CD4-positive, alpha-beta T cell (primary cell): Measurements from ENCODE around the gene KCNAB1. TPM values are rescaled to one million over a fixed set of nuclear protein-coding genes. Genes with fewer than 3 reads are reported as not detected.

Source experiments
- ATAC-seq: fragments of 200-7000 bp; cut with Tn5 transposase; one replicate; pipeline ENCODE4 v1.10.0; 2022; ENCODE audit warnings: mild to moderate bottlenecking; ENCODE audit not compliant: poor library complexity
- CTCF ChIA-PET: fragments of 350-600 bp; sonication (Branson Sonifier 250); formaldehyde crosslinking; loops from one replicate; lab custom pipeline; 2021; ENCODE audit warnings: antibody characterized with exemption, inconsistent platforms; lab: Charles Lee
- POLR2A ChIA-PET: fragments of 350-600 bp; sonication (Branson Sonifier 250); formaldehyde crosslinking; loops from one replicate; lab custom pipeline; 2021; ENCODE audit warnings: antibody characterized with exemption, inconsistent platforms; lab: Charles Lee
- DNase-seq, 14 experiments: peaks; one replicate each; pipeline ENCODE4 v3.0.0-alpha.2; 2013 to 2020; ENCODE audit warnings: mixed read lengths in 2 of 14
- H3K27ac ChIP-seq, 2 donors: one replicate each; pipeline versions ENCODE4 v1.5.1 to v1.7.0; 2013; ENCODE audit warnings: low read length in 2 of 2, low read depth in 1 of 2, mild to moderate bottlenecking in 1 of 2
- H3K27me3 ChIP-seq, 2 experiments: 1 replicate in 1 of 2; 2 replicates in 1 of 2; pipeline versions ENCODE4 v1.6.1 to v1.7.0; 2013; ENCODE audit warnings: low read length in 2 of 2, control low read depth in 1 of 2, mild to moderate bottlenecking in 1 of 2, moderate library complexity in 1 of 2; ENCODE audit not compliant: insufficient read depth in 2 of 2, control insufficient read depth in 1 of 2
- H3K36me3 ChIP-seq: one replicate; pipeline ENCODE4 v1.6.1; 2013; ENCODE audit warnings: low read length, control low read depth; ENCODE audit not compliant: insufficient read depth
- H3K4me1 ChIP-seq: one replicate; pipeline ENCODE4 v1.6.1; 2013; ENCODE audit warnings: low read length, control low read depth; ENCODE audit not compliant: insufficient read depth
- H3K4me3 ChIP-seq: one replicate; pipeline ENCODE4 v1.5.1; 2013; ENCODE audit warnings: mild to moderate bottlenecking, low read length, moderate library complexity
- H3K9me3 ChIP-seq, 2 experiments: 1 replicate in 1 of 2; 2 replicates in 1 of 2; pipeline versions ENCODE4 v1.6.1 to v1.7.0; 2013; ENCODE audit warnings: low read length in 2 of 2, mild to moderate bottlenecking in 2 of 2, control low read depth in 1 of 2, moderate library complexity in 1 of 2; ENCODE audit not compliant: control insufficient read depth in 1 of 2, insufficient read depth in 1 of 2
- H3K27ac Mint-ChIP-seq: one replicate; pipeline ENCODE4 v1.8.0; 2020; ENCODE audit warnings: mixed read lengths
- H3K27me3 Mint-ChIP-seq: one replicate; pipeline ENCODE4 v1.8.0; 2021; ENCODE audit warnings: mixed read lengths
- H3K36me3 Mint-ChIP-seq: one replicate; pipeline ENCODE4 v1.8.0; 2021; ENCODE audit warnings: low read depth, mixed read lengths
- H3K4me1 Mint-ChIP-seq: one replicate; pipeline ENCODE4 v1.8.0; 2021; ENCODE audit warnings: low read depth, mixed read lengths
- H3K4me3 Mint-ChIP-seq: one replicate; pipeline ENCODE4 v1.8.0; 2020; ENCODE audit warnings: mild to moderate bottlenecking, mixed read lengths
- H3K9me3 Mint-ChIP-seq: one replicate; pipeline ENCODE4 v1.8.0; 2020; ENCODE audit warnings: mixed read lengths
- CTCF ChIP-seq: fragments of 200-600 bp; IDR thresholded peaks from one replicate; pipeline ENCODE4 v1.8.0; 2022; ENCODE audit warnings: antibody characterized with exemption, mild to moderate bottlenecking
- intact Hi-C, 2 experiments: fragments of 100-400 bp; cut with DNase I in 1 of 2; cut with micrococcal nuclease in 1 of 2; formaldehyde crosslinking; loops; one replicate each; pipeline versions ENCODE4 v1.15.1 to v1.9.0; 2023 to 2025; cut with DNase I, micrococcal nuclease
- total RNA-seq, 174 experiments: library from RNA in 2 of 174; stranded (reverse) in 2 of 174; gene quantifications; one replicate each; pipeline ENCODE4 v1.2.3 and lab custom pipeline; 2021 to 2026

Gene KCNAB1
- total RNA-seq, 2 experiments from 2014 or later, result 0.14 TPM; not detected in 1

DNA sequence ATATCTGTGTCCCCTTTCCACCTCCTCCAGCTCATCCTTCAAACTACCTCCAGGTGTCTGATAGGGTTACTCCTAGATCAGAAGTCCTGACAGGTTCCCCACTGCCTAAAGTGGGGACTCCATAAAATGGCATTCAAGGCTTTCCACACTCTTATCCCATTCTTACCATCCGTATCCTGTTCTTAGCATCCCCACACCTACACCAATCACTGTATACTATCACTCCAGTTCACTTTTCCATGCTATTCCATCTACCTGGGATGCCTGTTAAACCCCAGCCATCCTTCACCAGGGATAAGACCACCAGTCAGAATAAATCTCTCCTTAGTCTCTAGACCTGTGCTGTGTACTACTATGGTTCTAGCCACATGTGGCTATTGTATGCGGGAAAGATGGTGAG, 415.4 kb downstream of the KCNAB1 start:
- no peak overlapping the region for H3K27ac Mint-ChIP-seq
- POLR2A ChIA-PET, result interaction anchor here (2.2 kb wide), 1 partner anchor 19 kb away, joined by 7 read pairs; the partner anchor contains the start of gene SSR3
- no peak overlapping the region for H3K4me3 Mint-ChIP-seq

DNA sequence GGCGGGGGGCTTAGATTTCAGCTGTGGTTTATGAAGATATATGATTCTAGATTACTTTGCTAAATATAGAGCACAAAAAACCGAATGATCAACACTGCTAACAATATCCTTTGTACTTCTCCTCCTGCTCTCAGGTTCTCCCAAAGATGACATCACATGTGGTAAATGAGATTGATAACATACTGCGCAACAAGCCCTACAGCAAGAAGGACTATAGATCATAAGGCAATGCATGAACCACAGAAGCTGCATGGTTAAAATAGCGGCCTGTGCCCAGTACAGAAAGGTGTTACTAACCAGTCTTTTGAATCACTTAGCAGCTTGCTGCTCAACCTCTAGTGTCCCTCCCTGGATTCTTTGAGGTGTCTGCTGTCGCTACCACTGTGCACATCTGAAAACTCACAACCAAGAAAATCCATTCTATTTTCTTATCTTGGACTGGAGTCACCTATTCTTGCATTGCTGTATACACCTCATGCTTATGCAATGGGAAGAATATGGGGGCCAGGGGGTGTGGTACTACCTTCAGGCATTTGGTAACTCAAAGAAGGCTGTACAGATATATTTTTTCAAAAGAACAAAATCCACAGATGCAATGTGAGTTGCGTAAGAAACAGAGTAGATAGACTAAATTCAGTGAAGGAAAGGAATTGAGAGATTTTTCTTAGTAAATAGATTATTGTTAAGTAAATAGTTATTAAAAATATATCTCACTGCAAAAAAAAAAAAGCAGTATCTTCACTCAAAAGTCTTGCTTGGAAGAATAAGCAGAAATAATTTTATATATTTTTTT, 416.3 kb downstream of the KCNAB1 start:
- H3K27ac ChIP-seq, result no peak overlapping the region
- no peaks in the 10 kb centered on the region for H3K27me3 Mint-ChIP-seq
- H3K36me3 ChIP-seq, result peaks cover 31% of the 10 kb centered on the region
- no peaks in the 10 kb centered on the region for H3K9me3 Mint-ChIP-seq
- no peak overlapping the region for H3K4me3 ChIP-seq
- ChIA-PET POLR2A (interaction anchor here (0.6 to 2.2 kb wide), 2 partner anchors 10 to 18 kb away, joined by 3 to 7 read pairs; partner anchors contain the start of gene SSR3), CTCF (interaction anchor here (0.9 kb wide), 1 partner anchor 600 kb away, joined by 3 read pairs; no protein-coding TSS in a partner anchor)
- peaks cover 51% of the 10 kb centered on the region for H3K36me3 Mint-ChIP-seq
- no peaks in the 10 kb centered on the region for H3K4me1 Mint-ChIP-seq
- ATAC-seq (no peak), DNase-seq (no peak)
- H3K27ac Mint-ChIP-seq, result no peak overlapping the region
- no peaks in the 10 kb centered on the region for H3K9me3 ChIP-seq
- H3K4me1 ChIP-seq, result no peaks in the 10 kb centered on the region
- TF ChIP-seq CTCF, result no peak
- intact Hi-C loops, result no loop called here
- H3K4me3 Mint-ChIP-seq, result no peak overlapping the region
- H3K27me3 ChIP-seq, result no peaks in the 10 kb centered on the region

More for the DNA sequence above, 415.4 kb downstream of the KCNAB1 start:
- H3K4me3 ChIP-seq, result no peak overlapping the region
- CTCF ChIA-PET, result interaction anchor here (1.4 kb wide), 1 partner anchor 11 kb away, joined by 3 read pairs; no protein-coding TSS in a partner anchor
- H3K9me3 ChIP-seq, result no peaks in the 10 kb centered on the region
- TF ChIP-seq CTCF, result no peak
- no peaks in the 10 kb centered on the region for H3K9me3 Mint-ChIP-seq
- DNase-seq (no peak), ATAC-seq (no peak)
- peaks cover 28% of the 10 kb centered on the region for H3K36me3 ChIP-seq
- intact Hi-C loops, result no loop called here
- no peaks in the 10 kb centered on the region for H3K27me3 Mint-ChIP-seq
- H3K36me3 Mint-ChIP-seq, result peaks cover 43% of the 10 kb centered on the region
- no peaks in the 10 kb centered on the region for H3K4me1 Mint-ChIP-seq
- no peaks in the 10 kb centered on the region for H3K4me1 ChIP-seq
- H3K27me3 ChIP-seq, result no peaks in the 10 kb centered on the region
- no peak overlapping the region for H3K27ac ChIP-seq

- ATAC-seq (no peak), DNase-seq (no peak)
- Histone ChIP-seq H3K36me3 (peaks cover 54% of the 10 kb centered on the region), H3K4me3 (no peak overlapping the region), H3K9me3 (no peaks in the 10 kb centered on the region), H3K27ac (no peak overlapping the region), H3K27me3 (no peaks in the 10 kb centered on the region), H3K4me1 (no peaks in the 10 kb centered on the region)
- Mint-ChIP-seq H3K36me3 (peaks cover 68% of the 10 kb centered on the region), H3K9me3 (no peaks in the 10 kb centered on the region), H3K27ac (no peak overlapping the region), H3K27me3 (no peaks in the 10 kb centered on the region), H3K4me1 (no peaks in the 10 kb centered on the region), H3K4me3 (no peak overlapping the region)
- TF ChIP-seq CTCF, result no peak
- ChIA-PET POLR2A (no interaction called here), CTCF (no interaction called here)
- intact Hi-C loops, result loop anchor here in 1 of 2 experiments (2.0 kb wide), 1 partner anchor 66 kb away; no protein-coding TSS in a partner anchor
Measured at GRCh38 chr3:156539051-156539450, 418.7 kb downstream of the KCNAB1 start.
